ENCODE results near the gene CCDC38.
"Not testable (repeated sequence)": the region's sequence is repeated elsewhere in the genome, so short reads cannot be mapped to it uniquely, and the experiment has no call there.

CCDC38 gene

DNA sequence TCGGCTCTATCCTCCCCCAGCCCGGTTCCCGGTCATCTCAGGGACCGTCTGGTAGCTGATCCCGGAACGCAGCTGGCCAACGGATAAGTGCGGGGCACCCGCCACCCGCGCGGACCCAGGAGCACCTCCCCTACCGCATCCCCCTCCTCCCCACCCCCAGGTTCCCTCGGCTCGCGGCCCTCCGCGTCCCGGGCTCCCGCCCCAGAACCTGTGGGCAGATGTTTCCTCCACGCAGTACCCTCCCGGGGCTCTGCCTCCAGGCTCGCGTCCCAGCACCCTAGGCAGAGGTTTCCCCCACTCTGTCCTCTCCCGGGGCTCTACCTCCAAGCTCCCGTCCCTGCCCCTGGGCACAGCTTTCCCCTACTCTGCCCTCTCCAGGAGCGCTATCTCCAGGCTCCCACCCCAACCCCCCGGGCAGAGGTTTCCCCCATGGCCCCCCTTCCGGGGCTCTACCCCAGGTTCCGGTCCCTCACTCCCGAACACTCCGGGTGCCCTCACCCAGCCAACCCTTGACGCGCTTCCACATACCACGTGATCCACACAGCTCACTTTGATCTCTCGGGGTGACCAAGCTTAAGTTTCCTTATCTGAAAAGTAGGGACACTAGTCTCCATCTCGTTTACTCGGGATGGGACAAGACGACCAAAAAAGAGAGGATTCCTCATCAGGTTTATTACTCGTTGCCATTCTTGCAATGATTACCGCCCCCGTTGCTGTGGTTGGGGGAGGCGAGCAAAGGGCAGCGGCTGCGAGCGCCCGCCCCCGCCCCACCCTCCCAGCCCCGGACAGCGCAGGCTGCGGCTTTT is at the start of gene CCDC38:
Gene CCDC38, minus strand, starts transcription at position 91 of the 806 bp plus-strand sequence. CDS start 6,105 bp downstream, outside the sequence.
- no peak for DNase-seq (ENCODE audit: low read depth, low spot score)

DNA sequence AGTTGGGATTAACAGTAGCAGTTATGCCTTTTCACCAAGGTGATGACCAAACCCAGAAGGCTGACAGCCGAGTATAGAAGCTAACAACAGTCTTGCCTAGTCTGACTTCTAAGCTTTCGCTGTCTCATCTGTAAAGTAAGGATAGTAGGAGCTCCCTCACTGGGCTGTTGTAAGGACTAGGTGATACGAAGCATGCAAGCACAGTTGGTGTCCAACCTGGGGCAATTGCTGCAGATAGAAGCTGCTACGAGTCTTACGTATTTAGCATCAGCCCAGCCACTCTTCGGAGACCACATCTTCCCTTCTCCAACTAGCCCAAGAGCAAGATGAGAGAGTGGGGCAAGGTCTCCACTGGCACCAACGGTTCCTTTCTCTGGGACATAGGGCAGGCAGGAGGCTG is 47.7 kb upstream of the CCDC38 start:
- no peak for DNase-seq (ENCODE audit: low read depth, low spot score)

GRCh38 chr12:95989504-95990123 is 47.2 kb upstream of the CCDC38 start:
- DNase-seq (ENCODE audit: low read depth, low spot score): no peak

- no peak for DNase-seq (ENCODE audit: low read depth, low spot score)
These were observed 46.3 kb upstream of the CCDC38 start for GRCh38 chr12:95988506-95989275.

- DNase-seq (ENCODE audit: low read depth, low spot score): no peak
These were observed 44.5 kb upstream of the CCDC38 start for GRCh38 chr12:95986635-95987570.

GRCh38 chr12:95984682-95985081 is 42.3 kb upstream of the CCDC38 start:
- DNase-seq (ENCODE audit: low read depth, low spot score): no peak

- no peak for DNase-seq (ENCODE audit: low read depth, low spot score)
These were observed 40.2 kb upstream of the CCDC38 start for GRCh38 chr12:95982602-95983001.

- DNase-seq (ENCODE audit: low read depth, low spot score): no peak
These were observed 38.0 kb upstream of the CCDC38 start for GRCh38 chr12:95980437-95980836.

- DNase-seq (ENCODE audit: low read depth, low spot score): no peak
These were observed 36.4 kb upstream of the CCDC38 start for GRCh38 chr12:95978774-95979173.

- DNase-seq (ENCODE audit: low read depth, low spot score): no peak
These were observed 35.9 kb upstream of the CCDC38 start for GRCh38 chr12:95978351-95978750.

DNA sequence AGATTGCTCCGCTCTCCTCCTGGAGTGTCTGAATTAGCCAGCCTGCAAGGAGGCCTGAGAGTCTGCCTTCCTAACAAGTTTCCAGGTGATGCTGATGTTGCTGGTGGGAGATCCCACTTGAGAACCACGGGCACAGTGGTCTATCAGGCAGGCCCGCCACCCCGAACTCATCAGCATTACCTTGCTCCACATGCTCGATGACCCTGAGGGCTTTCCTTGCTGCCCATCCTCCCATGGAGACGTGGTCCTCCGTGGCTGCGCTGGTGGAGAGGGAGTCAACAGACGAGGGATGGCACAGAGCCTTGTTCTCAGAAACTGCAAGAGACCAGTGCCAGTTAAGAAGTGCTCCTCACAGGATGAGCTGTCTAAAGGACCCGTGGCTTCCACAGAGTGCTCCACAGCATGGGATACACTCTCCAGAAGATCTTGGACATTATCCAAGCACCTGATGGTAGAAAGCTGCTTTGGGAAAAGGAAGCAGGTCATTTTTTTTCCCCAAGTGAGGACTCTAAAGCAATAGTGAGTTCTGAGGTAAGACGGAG is 35.4 kb upstream of the CCDC38 start:
- DNase-seq (ENCODE audit: low read depth, low spot score): no peak

- no peak for DNase-seq (ENCODE audit: low read depth, low spot score)
These were observed 34.0 kb upstream of the CCDC38 start for GRCh38 chr12:95976416-95976832.

DNA sequence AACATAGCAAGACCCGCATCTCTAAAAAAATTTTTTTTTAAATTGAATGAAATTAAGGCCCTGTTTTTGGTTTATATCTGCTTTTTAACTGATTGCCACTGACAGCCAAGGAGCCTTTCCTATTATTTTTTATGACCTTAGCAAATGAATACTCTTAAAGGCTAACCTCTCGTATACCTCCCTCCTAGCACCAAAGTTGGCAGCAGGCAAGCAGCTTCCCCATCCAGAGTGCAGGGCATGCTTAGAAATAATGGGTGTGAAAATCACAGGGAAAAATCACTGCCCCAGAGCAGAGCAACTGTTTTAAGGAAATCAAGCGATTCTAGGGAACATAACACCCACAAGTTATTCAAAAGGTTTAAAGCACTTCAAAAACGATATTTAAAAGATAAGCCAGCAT is 33.1 kb upstream of the CCDC38 start:
- DNase-seq (ENCODE audit: low read depth, low spot score): no peak

- no peak for DNase-seq (ENCODE audit: low read depth, low spot score)
These were observed 31.9 kb upstream of the CCDC38 start for GRCh38 chr12:95974358-95974757.

DNA sequence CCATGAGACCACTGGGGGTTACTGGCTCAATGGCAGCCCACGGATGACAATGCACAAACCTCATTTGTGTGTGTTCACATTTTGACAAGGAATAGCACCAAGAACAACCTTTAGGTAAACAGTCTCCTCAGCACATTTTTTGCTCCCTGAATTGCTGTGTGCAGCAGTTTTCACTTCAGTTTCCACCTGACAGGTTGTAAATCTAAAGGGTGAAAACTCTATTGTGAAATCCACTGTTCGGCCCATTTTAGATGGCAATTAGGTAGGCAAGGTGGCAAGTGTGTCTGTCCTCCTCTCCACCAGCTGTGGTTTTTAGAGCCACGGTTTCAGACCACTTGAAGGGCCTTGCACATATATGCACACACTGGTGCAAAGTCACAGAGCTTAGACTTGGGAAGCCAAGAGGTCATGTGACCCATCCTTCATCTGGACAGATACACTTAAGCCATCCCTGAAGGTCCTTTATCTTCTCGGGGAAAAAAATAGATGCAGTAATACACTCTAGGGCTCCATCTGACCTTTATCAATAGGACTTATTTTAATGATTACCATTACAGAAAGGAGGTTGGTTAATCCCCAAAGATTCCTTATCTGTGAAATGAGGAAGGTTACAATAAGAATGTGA is 30.5 kb upstream of the CCDC38 start:
- no peak for DNase-seq (ENCODE audit: low read depth, low spot score)

DNA sequence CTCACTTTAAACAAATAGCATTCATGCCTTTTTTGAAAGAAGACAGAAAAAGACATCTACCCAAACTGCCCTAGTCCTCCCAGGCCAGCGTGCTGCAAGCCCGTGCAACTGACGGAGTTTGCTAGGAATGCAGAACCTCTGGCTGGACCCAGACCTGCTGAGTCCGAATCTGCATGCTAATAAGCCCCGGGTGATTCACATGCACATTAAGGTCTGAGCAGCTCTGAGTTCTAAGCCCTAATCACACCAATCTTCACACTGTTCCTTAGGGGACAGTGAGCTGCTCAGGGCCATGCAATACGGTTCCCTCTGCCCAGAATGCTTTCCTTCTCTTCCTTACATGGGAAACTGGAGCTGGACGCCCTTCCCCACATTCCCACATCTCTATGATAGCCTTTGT is 28.5 kb upstream of the CCDC38 start:
- no peak for DNase-seq (ENCODE audit: low read depth, low spot score)

DNA sequence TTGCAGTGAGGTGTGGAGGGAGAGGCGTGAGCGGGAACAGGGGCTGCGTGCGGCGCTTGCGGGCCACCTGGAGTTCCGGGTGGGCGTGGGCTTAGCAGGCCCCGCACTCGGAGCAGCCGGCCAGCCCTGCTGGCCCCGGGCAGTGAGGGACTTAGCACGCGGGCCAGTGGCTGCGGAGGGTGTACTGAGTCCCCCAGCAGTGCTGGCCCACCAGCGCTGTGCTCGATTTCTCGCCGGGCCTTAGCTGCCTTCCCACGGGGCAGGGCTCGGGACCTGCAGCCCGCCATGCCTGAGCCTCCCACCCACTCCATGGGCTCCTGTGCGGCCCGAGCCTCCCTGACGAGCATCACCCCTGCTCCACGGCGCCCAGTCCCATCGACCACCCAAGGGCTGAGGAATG is 26.7 kb upstream of the CCDC38 start:
- DNase-seq (ENCODE audit: low read depth, low spot score): not testable (repeated sequence)

DNA sequence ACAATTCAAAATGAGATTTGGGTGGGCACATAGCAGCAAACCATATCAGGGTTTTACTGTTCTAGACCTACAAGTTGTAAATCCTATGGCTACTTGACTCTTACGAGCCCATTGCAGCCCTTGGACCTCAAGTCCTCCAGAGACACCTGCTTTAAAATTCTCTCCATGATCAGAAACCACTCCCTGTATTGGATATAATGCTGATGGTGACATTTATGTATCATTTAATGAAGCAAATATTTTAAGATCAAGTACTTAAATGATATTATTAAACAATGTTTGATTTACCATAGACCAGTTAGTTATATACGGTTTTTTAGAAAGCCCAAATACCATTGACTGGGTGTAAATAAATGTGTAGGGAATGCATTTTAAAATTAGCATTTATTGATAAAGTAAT is 24.9 kb upstream of the CCDC38 start:
- no peak for DNase-seq (ENCODE audit: low read depth, low spot score)

DNA sequence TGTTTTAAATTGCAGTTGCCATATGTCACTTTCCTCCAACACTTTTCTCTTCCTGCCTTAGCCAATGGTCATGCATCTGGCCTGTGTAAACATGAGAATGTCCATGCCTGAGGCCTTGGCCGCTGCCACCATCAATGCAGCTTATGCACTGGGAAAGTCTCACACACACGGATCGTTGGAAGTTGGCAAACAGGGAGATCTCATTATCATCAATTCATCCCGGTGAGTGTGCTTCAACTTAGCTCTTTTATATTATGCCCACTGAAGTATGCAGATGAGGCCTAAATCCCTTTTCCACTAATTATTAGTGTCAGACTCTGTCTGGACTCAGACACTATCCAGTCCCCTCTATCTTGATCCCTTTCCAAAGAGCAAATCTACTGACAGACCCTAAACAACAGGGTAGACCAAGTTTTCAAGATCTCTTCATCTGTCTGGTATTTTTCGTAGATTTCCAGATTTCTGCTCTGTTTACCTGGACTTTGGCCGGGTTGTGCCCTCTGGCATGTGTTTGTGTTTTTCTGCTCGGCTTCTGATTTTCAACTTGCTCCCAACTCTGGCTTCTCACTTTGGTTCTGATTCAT is 24.0 kb upstream of the CCDC38 start:
- DNase-seq (ENCODE audit: low read depth, low spot score): no peak

DNA sequence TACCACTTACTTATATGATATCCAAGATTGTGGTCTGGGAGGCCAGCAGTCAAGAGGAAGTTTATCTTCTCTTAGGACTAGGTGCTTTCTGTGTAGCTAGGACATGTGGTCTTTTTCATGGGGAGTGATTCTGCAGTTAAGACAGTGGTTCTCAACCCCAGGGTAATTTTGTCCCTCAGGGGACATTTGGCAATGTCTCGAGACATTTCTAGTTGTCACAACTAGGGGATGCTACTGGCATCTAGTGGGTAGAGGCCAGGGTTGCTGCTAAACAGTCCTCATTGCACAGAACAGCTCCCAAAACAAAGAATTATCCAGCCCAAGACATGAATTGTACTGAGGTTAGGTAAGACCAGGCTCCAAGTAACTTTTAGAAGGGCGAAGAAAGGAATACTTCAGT is 20.7 kb upstream of the CCDC38 start:
- DNase-seq (ENCODE audit: low read depth, low spot score): no peak
